Measurements from ENCODE around the gene TIMMDC1. TPM values are rescaled to one million over a fixed set of nuclear protein-coding genes. Genes with fewer than 3 reads are reported as not detected.

Gene TIMMDC1
- total and polyA plus RNA-seq, 10 of the 15 experiments (the other 5 are each of a cell fraction or from before 2014, with no cell fraction given): 55.9 to 146 (median 72.1) TPM

DNA sequence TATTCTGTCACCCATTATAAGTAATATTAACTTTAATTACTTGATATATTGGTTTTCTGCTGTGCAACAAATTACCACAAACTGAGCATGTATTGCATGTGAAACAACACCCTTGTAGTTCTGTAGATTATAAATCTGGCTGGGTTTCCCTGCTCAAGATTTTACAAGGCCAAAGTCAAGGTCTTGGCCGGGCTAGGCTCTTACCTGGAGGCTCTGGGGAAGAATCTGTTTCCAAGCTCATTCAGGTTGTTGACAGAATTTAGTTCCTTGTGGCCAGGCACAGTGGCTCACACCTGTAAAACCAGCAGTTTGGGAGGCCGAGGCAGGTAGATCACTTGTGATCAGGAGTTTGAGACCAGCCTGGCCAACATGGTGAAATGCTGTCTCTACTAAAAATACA lies 16.3 kb downstream of the TIMMDC1 start (continued):
- TF ChIP-seq, protein P1, sequence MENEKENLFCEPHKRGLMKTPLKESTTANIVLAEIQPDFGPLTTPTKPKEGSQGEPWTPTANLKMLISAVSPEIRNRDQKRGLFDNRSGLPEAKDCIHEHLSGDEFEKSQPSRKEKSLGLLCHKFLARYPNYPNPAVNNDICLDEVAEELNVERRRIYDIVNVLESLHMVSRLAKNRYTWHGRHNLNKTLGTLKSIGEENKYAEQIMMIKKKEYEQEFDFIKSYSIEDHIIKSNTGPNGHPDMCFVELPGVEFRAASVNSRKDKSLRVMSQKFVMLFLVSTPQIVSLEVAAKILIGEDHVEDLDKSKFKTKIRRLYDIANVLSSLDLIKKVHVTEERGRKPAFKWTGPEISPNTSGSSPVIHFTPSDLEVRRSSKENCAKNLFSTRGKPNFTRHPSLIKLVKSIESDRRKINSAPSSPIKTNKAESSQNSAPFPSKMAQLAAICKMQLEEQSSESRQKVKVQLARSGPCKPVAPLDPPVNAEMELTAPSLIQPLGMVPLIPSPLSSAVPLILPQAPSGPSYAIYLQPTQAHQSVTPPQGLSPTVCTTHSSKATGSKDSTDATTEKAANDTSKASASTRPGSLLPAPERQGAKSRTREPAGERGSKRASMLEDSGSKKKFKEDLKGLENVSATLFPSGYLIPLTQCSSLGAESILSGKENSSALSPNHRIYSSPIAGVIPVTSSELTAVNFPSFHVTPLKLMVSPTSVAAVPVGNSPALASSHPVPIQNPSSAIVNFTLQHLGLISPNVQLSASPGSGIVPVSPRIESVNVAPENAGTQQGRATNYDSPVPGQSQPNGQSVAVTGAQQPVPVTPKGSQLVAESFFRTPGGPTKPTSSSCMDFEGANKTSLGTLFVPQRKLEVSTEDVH (IDR thresholded peaks at IDR 0.05; ENCODE audit: low read depth, partially characterized antibody): no peak
- TF ChIP-seq, protein P2, sequence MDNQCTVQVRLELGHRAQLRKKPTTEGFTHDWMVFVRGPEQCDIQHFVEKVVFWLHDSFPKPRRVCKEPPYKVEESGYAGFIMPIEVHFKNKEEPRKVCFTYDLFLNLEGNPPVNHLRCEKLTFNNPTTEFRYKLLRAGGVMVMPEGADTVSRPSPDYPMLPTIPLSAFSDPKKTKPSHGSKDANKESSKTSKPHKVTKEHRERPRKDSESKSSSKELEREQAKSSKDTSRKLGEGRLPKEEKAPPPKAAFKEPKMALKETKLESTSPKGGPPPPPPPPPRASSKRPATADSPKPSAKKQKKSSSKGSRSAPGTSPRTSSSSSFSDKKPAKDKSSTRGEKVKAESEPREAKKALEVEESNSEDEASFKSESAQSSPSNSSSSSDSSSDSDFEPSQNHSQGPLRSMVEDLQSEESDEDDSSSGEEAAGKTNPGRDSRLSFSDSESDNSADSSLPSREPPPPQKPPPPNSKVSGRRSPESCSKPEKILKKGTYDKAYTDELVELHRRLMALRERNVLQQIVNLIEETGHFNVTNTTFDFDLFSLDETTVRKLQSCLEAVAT (IDR thresholded peaks at IDR 0.05): no peak
- no peak for TF ChIP-seq ZNF217 (IDR thresholded peaks at IDR 0.05)
- TF ChIP-seq SIX5 (IDR thresholded peaks at IDR 0.05; ENCODE audit: low read depth, low read length, severe bottlenecking): no peak
- TF ChIP-seq, protein P3, sequence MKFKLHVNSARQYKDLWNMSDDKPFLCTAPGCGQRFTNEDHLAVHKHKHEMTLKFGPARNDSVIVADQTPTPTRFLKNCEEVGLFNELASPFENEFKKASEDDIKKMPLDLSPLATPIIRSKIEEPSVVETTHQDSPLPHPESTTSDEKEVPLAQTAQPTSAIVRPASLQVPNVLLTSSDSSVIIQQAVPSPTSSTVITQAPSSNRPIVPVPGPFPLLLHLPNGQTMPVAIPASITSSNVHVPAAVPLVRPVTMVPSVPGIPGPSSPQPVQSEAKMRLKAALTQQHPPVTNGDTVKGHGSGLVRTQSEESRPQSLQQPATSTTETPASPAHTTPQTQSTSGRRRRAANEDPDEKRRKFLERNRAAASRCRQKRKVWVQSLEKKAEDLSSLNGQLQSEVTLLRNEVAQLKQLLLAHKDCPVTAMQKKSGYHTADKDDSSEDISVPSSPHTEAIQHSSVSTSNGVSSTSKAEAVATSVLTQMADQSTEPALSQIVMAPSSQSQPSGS (IDR thresholded peaks at IDR 0.05; ENCODE audit: low read length): no peak
- TF ChIP-seq, protein P4, sequence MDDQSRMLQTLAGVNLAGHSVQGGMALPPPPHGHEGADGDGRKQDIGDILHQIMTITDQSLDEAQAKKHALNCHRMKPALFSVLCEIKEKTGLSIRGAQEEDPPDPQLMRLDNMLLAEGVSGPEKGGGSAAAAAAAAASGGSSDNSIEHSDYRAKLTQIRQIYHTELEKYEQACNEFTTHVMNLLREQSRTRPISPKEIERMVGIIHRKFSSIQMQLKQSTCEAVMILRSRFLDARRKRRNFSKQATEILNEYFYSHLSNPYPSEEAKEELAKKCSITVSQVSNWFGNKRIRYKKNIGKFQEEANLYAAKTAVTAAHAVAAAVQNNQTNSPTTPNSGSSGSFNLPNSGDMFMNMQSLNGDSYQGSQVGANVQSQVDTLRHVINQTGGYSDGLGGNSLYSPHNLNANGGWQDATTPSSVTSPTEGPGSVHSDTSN (IDR thresholded peaks at IDR 0.05; ENCODE audit: insufficient replicate concordance, low read depth, low read length): no peak
- TF ChIP-seq SPI1 (IDR thresholded peaks at IDR 0.05; ENCODE audit: borderline replicate concordance, insufficient read depth, low read depth, low read length): no peak
- no peak for TF ChIP-seq MYC (IDR thresholded peaks at IDR 0.05; ENCODE audit: insufficient read depth, insufficient read length, insufficient replicate concordance, low read length, severe bottlenecking)

Data from GM12878 (cell line).